AG09319 (cell line): ENCODE data around the gene ZNF90.

Experiments used
- DNase-seq: peaks from one replicate; pipeline ENCODE4 v3.0.0-alpha.2; 2010; ENCODE audit warnings: low read depth; ENCODE audit errors: extremely low read depth
- CTCF ChIP-seq: IDR thresholded peaks from 2 replicates; pipeline ENCODE4 v1.5.1; 2011; ENCODE audit warnings: low read depth, mild to moderate bottlenecking, inconsistent platforms, low read length, moderate library complexity

Gene ZNF90

GRCh38 chr19:20165971-20166592 is 88.3 kb downstream of the ZNF90 start:
- TF ChIP-seq CTCF, result no peak
- DNase-seq, result no peak

DNA sequence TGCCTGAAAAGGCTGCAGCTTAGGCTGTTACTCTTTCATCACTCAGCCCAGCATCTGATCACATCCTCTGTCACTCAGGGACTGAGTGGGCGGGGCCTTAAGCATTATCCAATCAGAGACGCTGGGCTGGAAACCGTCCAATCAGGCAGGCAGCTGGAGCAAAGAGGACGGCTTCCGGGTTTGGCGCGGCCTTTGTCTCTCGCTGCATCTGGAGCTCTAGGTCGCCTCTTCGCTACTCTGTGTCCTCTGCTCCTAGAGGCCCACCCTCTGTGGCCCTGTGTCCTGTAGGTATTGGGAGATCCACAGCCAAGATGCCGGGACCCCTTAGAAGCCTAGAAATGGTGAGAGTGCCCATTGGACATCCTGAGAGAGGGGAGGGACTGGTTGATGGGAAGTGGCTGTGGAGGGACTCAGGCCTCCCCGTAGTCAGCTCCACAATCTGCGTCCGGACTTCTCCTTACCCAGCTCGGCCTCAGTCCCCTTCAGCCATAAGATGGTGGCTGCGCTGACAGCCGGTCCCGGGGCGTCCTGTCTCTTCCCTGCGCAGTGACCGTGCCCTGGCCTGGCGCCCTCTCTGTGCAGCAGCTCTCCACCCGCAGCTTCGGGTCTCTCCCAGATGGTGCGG is 89.3 kb downstream of the ZNF90 start, which contains the start of gene ZNF486:
Gene ZNF486 (plus strand): TSS at position 195 of the 625 bp plus-strand sequence. CDS start 117 bp downstream, at position 312.
- DNase-seq, result peak; percentile 92
- TF ChIP-seq CTCF, result no peak

DNA sequence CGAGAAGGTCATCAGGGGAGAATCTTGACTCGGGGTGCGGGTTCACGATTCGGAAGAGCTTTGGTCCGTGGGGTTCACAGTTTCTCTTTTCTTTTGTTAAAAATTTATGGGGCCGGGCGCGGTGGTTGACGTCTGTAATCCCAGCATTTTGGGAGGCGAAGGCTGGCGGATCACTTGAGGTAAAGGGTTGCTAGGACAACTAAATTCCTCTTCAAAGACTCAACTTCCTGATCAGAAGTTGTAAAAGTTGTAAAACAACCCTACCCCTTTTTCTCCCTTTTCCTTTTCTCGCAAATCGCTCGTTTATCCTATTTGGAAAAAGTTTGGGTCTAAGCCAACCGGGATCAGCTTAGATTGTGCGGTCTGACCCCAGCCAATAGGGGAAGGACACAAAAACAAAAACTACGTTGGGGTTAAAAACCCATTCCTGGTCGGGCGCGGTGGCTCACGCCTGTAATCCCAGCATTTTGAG is 89.9 kb downstream of the ZNF90 start:
- no peak for TF ChIP-seq CTCF
- DNase-seq, result no peak
